Iris pigment epithelial cell (primary cell): ENCODE data around the gene ATP6V1G2.
"Not testable (repeated sequence)": the region's sequence is repeated elsewhere in the genome, so short reads cannot be mapped to it uniquely, and the experiment has no call there.

Experiments
- DNase-seq: peaks from one replicate; pipeline ENCODE4 v3.0.0-alpha.2; 2011; ENCODE audit warnings: low read depth

The ATP6V1G2 gene

DNA sequence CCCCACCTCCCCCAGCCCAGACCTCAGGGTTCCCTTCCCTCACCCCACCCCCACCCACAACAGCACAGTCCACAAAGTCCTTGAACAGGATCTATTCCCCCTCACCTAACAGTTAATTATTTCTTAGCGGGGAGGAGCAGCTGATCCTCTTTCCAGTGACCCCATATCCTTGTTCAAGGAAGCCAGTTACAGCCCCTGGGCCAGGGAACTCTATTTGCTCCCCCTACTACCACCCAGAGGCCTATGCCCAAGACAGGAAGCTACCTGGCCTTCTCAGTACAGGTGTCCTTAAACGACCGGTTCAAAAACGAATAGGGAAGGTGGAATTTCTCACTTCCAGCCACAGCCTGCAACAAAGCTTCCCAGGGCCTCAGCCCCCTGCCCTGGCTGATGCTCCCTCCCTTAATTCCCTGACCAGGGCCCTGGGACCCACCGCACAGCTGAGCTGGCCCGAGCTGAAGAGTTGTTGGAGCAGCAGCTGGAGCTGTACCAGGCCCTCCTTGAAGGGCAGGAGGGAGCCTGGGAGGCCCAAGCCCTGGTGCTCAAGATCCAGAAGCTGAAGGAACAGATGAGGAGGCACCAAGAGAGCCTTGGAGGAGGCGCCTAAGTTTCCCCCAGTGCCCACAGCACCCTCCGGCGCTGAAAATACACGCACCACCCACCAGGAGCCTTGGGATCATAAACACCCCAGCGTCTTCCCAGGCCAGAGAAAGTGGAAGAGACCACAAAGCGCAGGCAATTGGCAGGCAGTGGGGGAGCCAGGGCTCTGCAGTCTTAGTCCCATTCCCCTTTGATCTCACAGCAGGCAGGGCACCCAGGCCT, 16.9 kb downstream of the ATP6V1G2 start:
- DNase-seq, result no peak

DNA sequence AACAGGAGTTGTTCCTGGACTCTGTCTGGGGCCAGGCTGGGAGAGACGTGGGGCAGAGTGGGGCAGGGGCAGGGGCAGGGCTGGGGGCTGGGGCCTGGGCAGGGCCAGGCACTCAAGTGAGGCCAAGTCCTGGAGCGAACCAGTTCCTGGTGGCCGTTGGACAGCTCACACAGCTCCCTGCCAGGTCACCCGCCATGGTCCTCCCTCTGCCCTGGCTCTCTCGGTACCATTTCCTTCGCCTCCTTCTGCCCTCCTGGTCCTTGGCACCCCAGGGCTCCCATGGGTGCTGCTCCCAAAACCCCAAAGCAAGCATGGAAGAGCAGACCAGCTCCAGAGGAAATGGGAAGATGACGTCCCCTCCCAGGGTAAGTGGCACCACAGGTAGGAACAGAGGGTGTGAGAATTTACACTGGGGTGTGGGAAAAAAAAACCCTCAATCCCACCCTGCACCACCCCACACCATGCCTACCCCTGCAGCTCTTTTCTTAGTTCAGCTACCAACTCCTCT, 17.5 kb downstream of the ATP6V1G2 start, which contains the start of gene MCCD1:
Gene MCCD1, plus strand, starts transcription at position 142 of the 508 bp plus-strand sequence. Its CDS starts 53 bp downstream, at position 195.
- no peak for DNase-seq

DNA sequence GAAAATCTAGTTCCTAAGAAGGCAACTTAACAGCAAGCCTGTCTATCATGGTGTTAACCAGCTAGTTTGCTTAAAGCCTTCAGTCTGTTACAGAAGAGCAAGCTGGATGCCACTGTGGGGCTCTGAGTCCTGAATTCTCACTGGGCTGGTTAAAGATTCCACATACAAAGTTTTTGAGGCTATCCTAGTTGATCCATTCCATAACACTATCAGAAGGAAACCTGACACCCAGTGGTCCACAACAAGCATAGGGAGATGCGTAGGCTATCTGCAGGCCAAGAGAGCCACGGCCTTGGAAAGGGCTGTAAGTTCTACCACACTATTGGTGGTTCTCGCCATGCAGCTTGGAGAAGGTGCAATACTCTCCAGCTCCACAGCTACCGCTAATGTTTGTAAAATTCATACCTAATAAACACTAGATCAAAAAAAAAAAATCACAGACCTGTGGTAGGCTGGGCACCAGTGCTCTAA, 18.1 kb downstream of the ATP6V1G2 start:
- no peak for DNase-seq

DNA sequence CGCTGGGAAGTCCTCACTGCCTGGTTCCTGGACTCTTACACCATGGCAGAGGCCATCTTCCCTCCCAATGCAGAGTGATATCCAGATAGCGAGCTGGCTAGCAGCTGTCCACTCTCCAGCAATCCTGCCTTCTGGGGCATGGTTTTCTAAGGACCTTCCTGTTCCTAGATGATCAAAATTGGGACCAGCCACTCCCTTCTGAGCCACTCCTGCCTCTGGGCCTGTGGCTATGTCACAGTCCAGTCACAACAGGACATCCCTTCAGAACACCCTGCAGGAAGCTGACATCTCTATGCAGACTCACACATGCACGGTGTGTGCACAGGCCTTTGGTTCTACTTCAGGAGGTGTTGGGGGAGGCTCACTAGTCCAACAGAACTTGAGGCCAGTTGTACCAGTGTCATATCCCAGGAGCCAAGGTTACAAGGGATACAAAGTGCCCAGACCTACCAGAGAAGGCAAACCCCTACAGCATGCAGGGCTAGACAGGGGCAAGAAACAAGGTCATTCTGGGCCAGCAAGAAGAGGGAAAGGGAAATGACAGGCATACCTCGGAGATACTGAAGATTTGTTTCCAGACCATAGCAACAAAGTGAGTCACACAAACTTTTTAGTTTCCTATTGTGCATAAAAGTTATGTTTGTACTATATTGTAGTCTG, 20.3 kb downstream of the ATP6V1G2 start:
- peak; percentile 75 for DNase-seq

DNA sequence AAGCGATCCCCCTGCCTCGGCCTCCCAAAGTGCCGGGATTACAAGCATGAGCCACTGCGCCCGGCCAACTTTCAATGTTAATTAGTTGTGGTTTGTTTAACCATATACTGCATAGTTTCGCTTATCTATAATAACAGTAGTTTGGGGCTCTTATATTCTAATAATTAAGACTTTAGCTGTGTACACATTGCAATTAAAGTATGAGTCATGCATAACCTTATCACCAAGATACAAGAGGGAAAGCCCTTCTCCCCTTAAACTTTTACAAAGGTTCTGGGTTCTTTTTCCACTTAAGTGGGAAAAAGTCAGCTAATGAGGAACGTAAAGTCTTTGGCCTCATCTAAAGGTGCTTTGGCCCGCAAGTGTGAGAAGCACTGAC, 20.9 kb downstream of the ATP6V1G2 start:
- DNase-seq, result no peak

DNA sequence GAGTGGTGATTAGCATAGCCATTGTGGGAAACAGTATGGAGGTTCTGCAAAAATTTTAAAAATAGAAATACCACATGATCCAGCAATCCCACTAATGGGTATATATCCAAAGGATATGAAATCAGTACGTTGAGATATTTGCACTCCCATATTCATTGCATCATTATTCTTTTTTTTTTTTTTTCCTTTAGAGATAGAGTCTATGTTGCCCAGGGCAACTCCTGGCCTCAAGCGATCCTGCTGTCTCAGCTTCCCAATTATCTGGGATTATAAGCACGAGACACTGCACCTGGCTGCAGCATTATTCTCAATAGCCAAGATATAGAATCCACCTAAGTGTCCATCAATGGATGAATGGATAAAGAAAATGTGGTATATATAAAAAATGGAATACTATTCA, 24.6 kb downstream of the ATP6V1G2 start:
- no peak for DNase-seq

DNA sequence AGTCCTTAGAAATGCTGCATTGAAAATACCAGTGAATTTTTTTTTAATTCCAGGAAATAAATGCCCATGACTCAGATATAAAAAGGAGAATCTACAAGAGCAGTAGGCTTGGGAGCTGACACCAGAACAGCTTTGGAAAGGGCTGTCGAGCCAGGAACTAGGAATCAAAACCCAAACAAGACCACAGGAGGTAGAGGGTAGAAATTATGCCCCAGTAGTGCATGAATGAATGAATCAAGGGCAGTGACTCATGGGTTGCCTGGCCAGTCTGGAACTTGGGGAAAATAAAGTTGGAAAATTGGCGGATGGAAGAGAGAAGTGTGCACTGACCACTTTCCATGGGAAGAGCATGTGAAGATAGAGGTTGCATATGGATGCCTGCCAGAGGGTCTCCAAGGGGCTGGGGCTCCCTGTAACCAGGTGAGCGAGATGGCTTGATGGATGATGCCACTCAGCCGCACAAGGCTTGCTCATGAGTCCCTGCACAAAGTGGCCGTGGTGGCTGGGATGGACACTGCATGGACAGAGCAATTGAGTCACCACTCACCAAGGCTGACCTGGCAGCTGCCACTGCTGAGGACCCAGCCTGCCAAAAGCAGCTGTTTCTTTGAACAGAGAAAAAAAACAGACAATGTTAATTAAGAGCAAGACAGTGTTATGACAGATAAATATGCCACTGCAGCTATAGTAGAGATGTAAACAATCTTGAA, 32.8 kb downstream of the ATP6V1G2 start:
- DNase-seq, result no peak

DNA sequence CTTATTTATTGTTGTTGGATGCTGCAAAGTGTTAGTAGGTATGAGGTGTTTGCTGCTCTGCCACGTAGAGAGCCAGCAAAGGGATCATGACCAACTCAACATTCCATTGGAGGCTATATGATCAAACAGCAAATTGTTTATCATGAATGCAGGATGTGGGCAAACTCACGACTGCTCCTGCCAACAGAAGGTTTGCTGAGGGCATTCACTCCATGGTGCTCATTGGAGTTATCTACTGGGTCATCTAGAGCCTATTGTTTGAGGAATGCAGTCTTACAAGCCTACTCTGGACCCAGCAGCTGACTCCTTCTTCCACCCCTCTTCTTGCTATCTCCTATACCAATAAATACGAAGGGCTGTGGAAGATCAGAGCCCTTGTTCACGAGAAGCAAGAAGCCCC, 36.4 kb downstream of the ATP6V1G2 start:
- DNase-seq, result no peak

DNA sequence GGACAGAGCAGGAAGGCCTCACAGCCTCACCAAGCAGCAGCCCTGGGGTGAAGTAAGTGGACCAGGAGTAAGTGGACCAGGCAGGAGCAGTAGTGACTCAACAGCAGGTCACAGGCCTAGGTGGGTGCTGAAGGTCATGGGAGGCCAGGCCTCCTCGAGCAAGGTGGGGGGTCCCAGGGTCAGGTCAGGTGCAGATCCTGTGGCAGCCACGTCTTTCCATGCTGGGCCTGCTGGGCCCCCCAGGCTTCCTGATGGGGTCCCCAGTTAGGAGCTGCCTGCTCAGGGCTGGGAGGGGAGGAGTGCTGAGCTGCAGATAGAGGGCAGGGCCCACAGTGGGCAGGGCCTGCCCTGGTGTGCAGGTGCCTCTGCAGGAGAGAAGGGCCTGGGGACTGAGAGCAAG, 37.4 kb downstream of the ATP6V1G2 start:
- not testable (repeated sequence) for DNase-seq

DNA sequence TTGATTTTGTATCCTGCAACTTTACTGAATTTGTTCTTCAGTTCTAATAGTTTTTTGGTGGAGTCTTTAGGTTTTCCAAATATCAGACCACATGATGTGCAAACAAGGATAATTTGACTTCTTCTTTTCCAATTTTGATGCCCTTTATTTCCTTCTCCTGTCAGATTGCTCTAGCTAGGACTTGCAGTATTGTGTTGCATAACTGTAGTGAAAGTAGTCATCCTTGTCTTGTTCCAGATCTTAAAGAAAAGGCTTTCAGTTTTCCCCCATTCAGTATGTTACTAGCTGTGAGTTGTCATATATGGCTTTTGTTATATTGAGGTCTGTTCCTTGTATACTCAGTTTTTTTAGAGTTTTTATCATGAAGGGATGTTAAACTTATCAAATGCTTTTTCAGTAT, 43.8 kb downstream of the ATP6V1G2 start:
- DNase-seq, result peak; percentile 47

DNA sequence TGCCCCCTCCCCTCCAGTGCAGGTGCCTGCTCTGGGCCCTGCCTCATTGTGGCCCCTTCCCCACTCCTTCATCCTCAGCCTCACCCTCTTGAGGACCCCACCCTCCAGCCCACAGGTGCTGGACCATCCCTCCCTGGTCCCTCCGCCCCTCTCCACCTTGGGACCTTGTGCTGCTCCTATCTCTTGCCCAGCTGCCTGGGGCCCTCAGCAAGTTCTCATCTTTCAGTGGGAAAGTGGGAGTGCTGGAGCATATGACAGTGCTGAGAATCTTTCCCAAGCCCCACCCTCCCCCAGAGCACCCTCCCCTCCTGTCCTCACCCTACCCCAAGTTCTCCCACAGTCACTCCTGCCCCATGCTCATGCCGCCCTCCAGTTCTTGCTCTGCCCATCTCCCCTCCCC, 46.8 kb downstream of the ATP6V1G2 start:
- not testable (repeated sequence) for DNase-seq

DNA sequence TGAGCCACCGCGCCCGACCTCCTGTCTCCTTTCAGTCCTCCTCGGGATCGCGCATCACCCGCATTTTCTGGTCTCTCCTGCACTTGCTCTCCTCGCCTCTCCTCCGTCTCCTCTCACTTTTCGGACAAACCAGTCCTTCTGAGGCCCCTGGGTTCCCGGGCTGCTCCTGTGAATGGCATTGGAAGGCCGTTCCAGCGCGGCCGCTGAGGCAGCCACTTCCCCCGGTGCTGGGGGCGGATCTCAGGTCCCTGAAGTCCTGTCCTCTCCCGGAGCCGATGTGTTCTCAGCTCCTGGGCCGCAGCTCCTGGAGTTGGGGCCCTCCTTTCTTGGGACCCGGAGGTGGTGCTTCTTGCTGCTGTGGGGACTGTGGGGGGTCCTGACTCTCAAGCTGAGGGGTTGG, 47.7 kb downstream of the ATP6V1G2 start:
- DNase-seq, result peak; percentile 21

DNA sequence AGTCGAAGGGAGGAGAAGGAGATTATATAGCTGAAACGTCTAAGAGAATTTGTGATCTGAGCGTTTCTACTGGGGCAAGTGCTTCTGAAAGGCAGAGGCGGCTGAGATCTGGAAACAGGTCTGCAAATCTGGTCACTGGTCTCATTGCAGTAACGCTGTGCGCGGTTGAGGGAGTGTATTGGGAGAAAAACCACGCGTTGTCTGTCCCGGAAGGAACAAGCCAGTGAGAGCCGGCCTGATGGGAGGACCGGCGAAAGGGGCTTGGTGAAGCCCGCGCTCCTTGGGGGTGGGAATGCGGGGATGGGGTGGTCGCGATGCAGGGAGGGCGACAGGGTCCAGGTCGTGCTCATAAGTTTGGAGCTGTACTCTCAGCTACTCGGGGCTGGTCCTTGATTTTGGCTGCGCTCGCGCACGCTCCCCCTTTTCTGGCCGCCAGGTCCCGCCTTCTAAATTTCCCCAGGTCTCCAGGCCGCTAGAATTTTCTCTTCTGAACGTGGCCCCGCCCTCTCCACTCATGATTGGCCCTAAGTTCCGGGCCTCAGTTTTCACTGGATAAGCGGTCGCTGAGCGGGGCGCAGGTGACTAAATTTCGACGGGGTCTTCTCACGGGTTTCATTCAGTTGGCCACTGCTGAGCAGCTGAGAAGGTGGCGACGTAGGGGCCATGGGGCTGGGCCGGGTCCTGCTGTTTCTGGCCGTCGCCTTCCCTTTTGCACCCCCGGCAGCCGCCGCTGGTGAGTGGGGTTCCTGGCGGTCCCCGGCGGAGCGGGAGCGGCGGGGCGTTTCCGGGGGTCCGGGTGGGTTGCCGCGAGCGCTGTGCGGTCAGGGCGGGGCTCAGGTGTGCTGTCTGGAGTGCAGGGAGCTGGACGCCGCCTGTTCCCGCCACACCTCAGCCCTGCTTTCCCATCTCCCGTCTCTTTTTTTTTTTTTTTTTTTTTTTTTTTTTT, 48.6 kb downstream of the ATP6V1G2 start, which contains the start of gene MICB:
Gene MICB, plus strand, starts transcription at position 615 of the 946 bp plus-strand sequence. Its CDS starts 49 bp downstream, at position 664.
- DNase-seq, result peak; percentile 91

DNA sequence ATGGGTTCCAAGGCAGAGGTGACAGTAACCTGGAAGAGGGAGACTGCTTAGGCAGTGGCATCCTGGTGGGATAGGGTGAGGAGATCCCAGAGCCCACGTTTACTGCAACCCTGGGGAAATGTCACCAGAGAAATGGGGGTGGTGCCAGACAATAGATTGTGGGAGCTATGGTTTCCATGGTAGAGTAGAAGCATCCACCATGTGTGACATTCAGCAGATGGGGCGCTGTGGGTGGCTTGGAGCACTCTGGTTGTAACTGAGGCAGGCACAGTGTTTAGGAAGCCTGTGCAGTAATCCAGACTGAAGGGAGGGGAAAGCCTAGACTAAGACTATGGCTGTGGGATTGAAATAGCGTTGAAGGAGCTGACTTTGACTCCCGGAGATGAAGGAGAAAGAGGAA, 49.6 kb downstream of the ATP6V1G2 start:
- not testable (repeated sequence) for DNase-seq

DNA sequence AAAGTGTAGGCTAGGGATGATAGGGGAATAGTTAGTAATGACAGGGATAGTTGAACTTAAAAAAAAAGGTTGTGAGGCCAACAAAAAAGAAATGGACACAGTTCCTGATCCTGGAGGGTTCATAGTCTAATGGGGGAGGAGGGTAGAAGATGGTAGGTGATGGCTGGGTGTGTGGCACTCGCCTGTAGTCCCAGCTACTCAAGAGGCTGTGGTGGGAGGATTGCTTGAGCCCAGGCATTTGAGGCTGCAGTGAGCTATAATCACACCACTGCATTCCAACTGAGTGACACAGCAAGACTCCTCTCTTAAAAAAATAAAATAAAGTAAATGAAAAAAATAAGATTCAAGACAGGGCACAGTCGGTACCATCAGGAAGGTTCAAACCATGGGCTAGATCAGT, 50.8 kb downstream of the ATP6V1G2 start:
- peak; percentile 70 for DNase-seq
